Mesendoderm (in vitro differentiated cells): ENCODE data around the gene IPO9.
"Not testable (repeated sequence)": the region's sequence is repeated elsewhere in the genome, so short reads cannot be mapped to it uniquely, and the experiment has no call there.

ENCODE experiments used
- DNase-seq: peaks from one replicate; pipeline ENCODE4 v3.0.0; 2013
- H2AK5ac ChIP-seq: 2 replicates; pipeline ENCODE4 v1.6.1; 2013; ENCODE audit warnings: low read length, inconsistent platforms
- H2BK120ac ChIP-seq: 2 replicates; pipeline ENCODE4 v1.6.1; 2013; ENCODE audit warnings: low read depth, mild to moderate bottlenecking, low read length, moderate library complexity, mixed read lengths
- H2BK15ac ChIP-seq: replicated peaks from 2 replicates; pipeline ENCODE4 v1.6.1; 2013; ENCODE audit warnings: low read depth, mild to moderate bottlenecking, moderate library complexity
- H2BK5ac ChIP-seq: 2 replicates; pipeline ENCODE4 v1.6.1; 2013; ENCODE audit warnings: low read length, inconsistent platforms
- H3K18ac ChIP-seq: 2 replicates; pipeline ENCODE4 v1.6.1; 2013; ENCODE audit warnings: mild to moderate bottlenecking, low read length, mixed read lengths
- H3K23ac ChIP-seq: one replicate; pipeline ENCODE4 v1.6.1; 2013; ENCODE audit warnings: low read length
- H3K27ac ChIP-seq: 2 replicates; pipeline ENCODE4 v1.5.1; 2013; ENCODE audit warnings: low read depth, mild to moderate bottlenecking, inconsistent platforms, low read length, moderate library complexity
- H3K27me3 ChIP-seq: 2 replicates; pipeline ENCODE4 v1.6.1; 2013; ENCODE audit warnings: low read length, control low read depth, mild to moderate bottlenecking, inconsistent platforms; ENCODE audit not compliant: insufficient read depth, poor library complexity
- H3K36me3 ChIP-seq: 2 replicates; pipeline ENCODE4 v1.6.1; 2013; ENCODE audit warnings: low read length, inconsistent platforms; ENCODE audit not compliant: control insufficient read depth, insufficient read depth
- H3K4ac ChIP-seq: one replicate; pipeline ENCODE4 v1.6.1; 2013; ENCODE audit warnings: low read depth, mild to moderate bottlenecking, low read length, moderate library complexity
- H3K4me1 ChIP-seq: 2 replicates; pipeline ENCODE4 v1.6.1; 2013; ENCODE audit warnings: low read depth, low read length, inconsistent platforms; ENCODE audit not compliant: control insufficient read depth
- H3K4me2 ChIP-seq: 2 replicates; pipeline ENCODE4 v1.6.1; 2013; ENCODE audit warnings: low read length
- H3K4me3 ChIP-seq: 2 replicates; pipeline ENCODE4 v1.5.1; 2013; ENCODE audit warnings: mild to moderate bottlenecking, low read length
- H3K56ac ChIP-seq: one replicate; pipeline ENCODE4 v1.6.1; 2013; ENCODE audit warnings: low read length
- H3K79me1 ChIP-seq: 2 replicates; pipeline ENCODE4 v1.6.1; 2013; ENCODE audit warnings: low read length, inconsistent platforms
- H3K79me2 ChIP-seq: 2 replicates; pipeline ENCODE4 v1.6.1; 2013; ENCODE audit warnings: mild to moderate bottlenecking, low read length; ENCODE audit not compliant: control insufficient read depth, insufficient read depth
- H3K9ac ChIP-seq: 2 replicates; pipeline ENCODE4 v1.6.1; 2013; ENCODE audit warnings: low read length, inconsistent platforms
- H4K5ac ChIP-seq: one replicate; pipeline ENCODE4 v1.6.1; 2013; ENCODE audit warnings: low read length
- H4K8ac ChIP-seq: one replicate; pipeline ENCODE4 v1.6.1; 2013; ENCODE audit warnings: low read depth, mild to moderate bottlenecking, control low read depth, low read length, moderate library complexity
- WGBS: extraction: QIAGEN DNeasy Blood & Tissue Kit; methylation state at CpG from one replicate; pipeline ENCODE4 v1.1.7; 2013; ENCODE audit warnings: low lambda C conversion rate, missing lambda C conversion rate; ENCODE audit not compliant: insufficient coverage; ENCODE audit errors: extremely low coverage; 5-methylcytosine and 5-hydroxymethylcytosine counted together

Gene IPO9

GRCh38 chr1:201834621-201835020 is 5.7 kb downstream of the IPO9 start:
- DNase-seq: no peak
- Histone ChIP-seq H3K4me1 (peaks cover 11% of the 10 kb centered on the region), H3K56ac (no peak overlapping the region), H4K8ac (no peak overlapping the region), H3K9ac (no peak overlapping the region), H3K4me3 (no peak overlapping the region), H3K79me2 (peaks cover 82% of the 10 kb centered on the region), H3K36me3 (no peaks in the 10 kb centered on the region), H2BK120ac (no peak overlapping the region), H3K23ac (no peak overlapping the region), H3K18ac (no peak overlapping the region), H3K79me1 (peaks cover 7% of the 10 kb centered on the region), H3K27me3 (no peaks in the 10 kb centered on the region), H2AK5ac (no peak overlapping the region), H2BK5ac (no peak overlapping the region), H2BK15ac (no peak overlapping the region), H3K4ac (no peak overlapping the region), H3K27ac (no peak overlapping the region), H4K5ac (no peak overlapping the region), H3K4me2 (no peak overlapping the region)
- WGBS: no CpG with 5 or more reads among the region's 5 CpGs

DNA sequence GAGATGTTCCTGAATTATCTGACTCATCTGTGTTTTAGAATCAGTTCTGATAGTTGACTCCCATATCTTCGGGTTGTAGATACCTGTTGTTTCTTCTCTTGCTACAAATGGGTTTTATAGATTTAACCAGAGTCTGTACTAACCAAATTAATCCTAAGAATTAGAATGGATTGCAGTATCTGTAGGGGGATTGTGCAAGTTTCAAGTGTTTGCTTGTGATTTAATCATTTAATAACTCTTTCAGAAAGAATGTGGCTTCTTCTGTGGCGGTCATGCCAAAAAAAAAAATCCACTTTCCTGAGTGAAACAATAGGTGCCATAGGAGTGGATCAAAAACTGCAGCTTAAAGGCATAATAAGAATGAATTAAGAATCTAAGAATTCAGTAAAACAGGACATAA is 9.4 kb downstream of the IPO9 start:
- H3K36me3 ChIP-seq: no peaks in the 10 kb centered on the region
- no peak overlapping the region for H4K5ac ChIP-seq
- H4K8ac ChIP-seq: no peak overlapping the region
- H3K4me2 ChIP-seq: no peak overlapping the region
- no peaks in the 10 kb centered on the region for H3K27me3 ChIP-seq
- H3K18ac ChIP-seq: no peak overlapping the region
- no peak overlapping the region for H2BK120ac ChIP-seq
- H3K4ac ChIP-seq: no peak overlapping the region
- DNase-seq: no peak
- H2AK5ac ChIP-seq: no peak overlapping the region
- H3K9ac ChIP-seq: no peak overlapping the region
- peaks cover 74% of the 10 kb centered on the region for H3K79me2 ChIP-seq
- H3K79me1 ChIP-seq: peaks cover 13% of the 10 kb centered on the region
- no peak overlapping the region for H3K27ac ChIP-seq
- H3K4me3 ChIP-seq: no peak overlapping the region
- no peak overlapping the region for H2BK5ac ChIP-seq
- peaks cover 13% of the 10 kb centered on the region for H3K4me1 ChIP-seq
- no CpG with 5 or more reads among the region's 2 CpGs for WGBS
- H2BK15ac ChIP-seq: no peak overlapping the region
- no peak overlapping the region for H3K23ac ChIP-seq
- H3K56ac ChIP-seq: no peak overlapping the region

GRCh38 chr1:201839089-201839488 is 10.1 kb downstream of the IPO9 start:
- not testable (repeated sequence) for H2AK5ac ChIP-seq, DNase-seq, H3K27ac ChIP-seq, H3K56ac ChIP-seq, H2BK120ac ChIP-seq, H3K4me2 ChIP-seq, H3K4ac ChIP-seq, H4K8ac ChIP-seq, H3K27me3 ChIP-seq, H3K9ac ChIP-seq, H3K23ac ChIP-seq, H2BK15ac ChIP-seq, H3K4me3 ChIP-seq, H2BK5ac ChIP-seq, H4K5ac ChIP-seq, H3K36me3 ChIP-seq, H3K18ac ChIP-seq
- peaks cover 13% of the 10 kb centered on the region for H3K4me1 ChIP-seq
- no CpG with 5 or more reads among the region's 10 CpGs for WGBS
- peaks cover 73% of the 10 kb centered on the region for H3K79me2 ChIP-seq
- peaks cover 11% of the 10 kb centered on the region for H3K79me1 ChIP-seq

DNA sequence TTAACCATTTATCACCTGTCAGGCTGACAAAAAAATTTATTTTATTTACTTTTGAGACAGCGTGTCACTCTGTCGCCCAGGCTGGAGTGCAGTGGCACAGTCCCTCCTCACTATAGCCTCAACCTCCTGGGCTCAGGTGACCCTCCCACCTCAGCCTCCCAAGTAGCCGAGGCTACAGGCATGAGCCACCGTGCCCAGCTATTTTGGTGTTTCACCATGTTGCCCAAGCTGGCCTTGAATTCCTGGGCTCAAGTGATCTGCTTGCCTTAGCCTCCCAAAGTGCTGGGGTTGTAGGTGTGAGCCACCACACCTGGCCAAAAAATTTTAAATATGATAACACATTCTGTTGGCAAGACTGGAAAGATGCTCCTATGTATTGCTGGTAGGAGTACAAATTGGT is 11.1 kb downstream of the IPO9 start:
- Histone ChIP-seq H3K23ac (no peak overlapping the region), H2BK120ac (no peak overlapping the region), H3K4me3 (no peak overlapping the region), H3K27ac (no peak overlapping the region), H3K4ac (no peak overlapping the region), H4K8ac (no peak overlapping the region), H3K9ac (no peak overlapping the region), H3K79me2 (peaks cover 67% of the 10 kb centered on the region), H3K56ac (no peak overlapping the region), H3K79me1 (peaks cover 11% of the 10 kb centered on the region), H2BK15ac (no peak overlapping the region), H4K5ac (no peak overlapping the region), H3K4me1 (peaks cover 13% of the 10 kb centered on the region), H3K36me3 (no peaks in the 10 kb centered on the region), H2AK5ac (no peak overlapping the region), H2BK5ac (no peak overlapping the region), H3K27me3 (no peaks in the 10 kb centered on the region), H3K18ac (no peak overlapping the region), H3K4me2 (no peak overlapping the region)
- DNase-seq: no peak
- no CpG with 5 or more reads among the region's 4 CpGs for WGBS

DNA sequence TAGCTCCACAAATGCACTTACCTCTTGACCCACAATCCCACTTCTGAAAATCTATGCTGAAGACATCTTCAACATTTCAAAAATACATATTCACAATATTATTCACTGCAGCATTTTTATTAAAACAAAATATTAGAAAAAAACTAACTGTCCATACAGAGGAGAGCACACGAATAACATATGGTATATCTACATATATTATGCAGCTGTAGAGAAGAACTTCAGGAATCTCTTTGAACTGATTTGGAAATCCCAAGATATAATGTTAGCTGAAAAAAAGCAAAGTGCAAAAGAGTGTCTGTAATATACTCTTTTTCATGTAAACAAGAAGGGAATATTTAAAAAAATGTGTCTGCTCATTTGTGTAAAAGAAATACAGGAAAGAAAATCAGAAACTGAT is 11.5 kb downstream of the IPO9 start:
- no peak overlapping the region for H3K56ac ChIP-seq
- no CpG with 5 or more reads among the region's 1 CpG for WGBS
- H3K23ac ChIP-seq: no peak overlapping the region
- no peak overlapping the region for H4K5ac ChIP-seq
- H3K4me2 ChIP-seq: no peak overlapping the region
- peaks cover 13% of the 10 kb centered on the region for H3K4me1 ChIP-seq
- H3K27me3 ChIP-seq: no peaks in the 10 kb centered on the region
- H2BK5ac ChIP-seq: no peak overlapping the region
- H3K4me3 ChIP-seq: no peak overlapping the region
- H3K9ac ChIP-seq: no peak overlapping the region
- peaks cover 13% of the 10 kb centered on the region for H3K79me1 ChIP-seq
- H2BK15ac ChIP-seq: no peak overlapping the region
- H2AK5ac ChIP-seq: no peak overlapping the region
- no peaks in the 10 kb centered on the region for H3K36me3 ChIP-seq
- H3K79me2 ChIP-seq: peaks cover 65% of the 10 kb centered on the region
- H3K4ac ChIP-seq: no peak overlapping the region
- H4K8ac ChIP-seq: no peak overlapping the region
- H2BK120ac ChIP-seq: no peak overlapping the region
- H3K18ac ChIP-seq: no peak overlapping the region
- no peak overlapping the region for H3K27ac ChIP-seq
- no peak for DNase-seq

GRCh38 chr1:201841265-201841912 is 12.4 kb downstream of the IPO9 start:
- no peak overlapping the region for H3K4me3 ChIP-seq
- WGBS: no CpG with 5 or more reads among the region's 2 CpGs
- no peak overlapping the region for H3K4me2 ChIP-seq
- H3K23ac ChIP-seq: no peak overlapping the region
- H2BK15ac ChIP-seq: no peak overlapping the region
- peaks cover 13% of the 10 kb centered on the region for H3K79me1 ChIP-seq
- no peaks in the 10 kb centered on the region for H3K27me3 ChIP-seq
- H3K79me2 ChIP-seq: peaks cover 69% of the 10 kb centered on the region
- H2BK5ac ChIP-seq: no peak overlapping the region
- H3K4me1 ChIP-seq: peaks cover 13% of the 10 kb centered on the region
- no peak overlapping the region for H4K8ac ChIP-seq
- no peaks in the 10 kb centered on the region for H3K36me3 ChIP-seq
- DNase-seq: no peak
- H2BK120ac ChIP-seq: no peak overlapping the region
- no peak overlapping the region for H3K18ac ChIP-seq
- no peak overlapping the region for H3K4ac ChIP-seq
- no peak overlapping the region for H3K56ac ChIP-seq
- H2AK5ac ChIP-seq: no peak overlapping the region
- H3K27ac ChIP-seq: no peak overlapping the region
- no peak overlapping the region for H3K9ac ChIP-seq
- H4K5ac ChIP-seq: no peak overlapping the region
